Measurements from ENCODE around the gene MCAT. TPM values are rescaled to one million over a fixed set of nuclear protein-coding genes. Genes with fewer than 3 reads are reported as not detected.

Gene MCAT
- polyA plus RNA-seq, 1 donor (not counting 4 experiments of a cell fraction or from before 2014, with no cell fraction given), result 13.9 TPM

- dilution Hi-C loops (cut with MboI; ENCODE audit: extremely low pct_ligation_motif_present, low sequenced_read_pairs), result no loop called here
- Histone ChIP-seq H3K9ac (ENCODE audit: control insufficient read depth, extremely low read depth, insufficient read depth, low read length) (no peak overlapping the region), H3K9me3 (ENCODE audit: control insufficient read depth, low read depth, low read length) (peaks cover 9% of the 10 kb centered on the region), H3K9me1 (ENCODE audit: control insufficient read depth, extremely low read depth, insufficient read depth, low read length) (no peaks in the 10 kb centered on the region), H4K20me1 (ENCODE audit: control insufficient read depth, extremely low read depth, insufficient read depth, low read length) (no peaks in the 10 kb centered on the region), H3K4me1 (ENCODE audit: control insufficient read depth, extremely low read depth, insufficient read depth, low read length) (peaks cover 24% of the 10 kb centered on the region), H3K4me3 (ENCODE audit: control insufficient read depth in 2 of 3, extremely low read depth in 1 of 3, insufficient read depth in 2 of 3, low read depth in 1 of 3, low read length in 3 of 3) (no peak overlapping the region), H3K79me2 (ENCODE audit: control insufficient read depth, insufficient read depth, low read length) (no peaks in the 10 kb centered on the region), H3K4me2 (ENCODE audit: control insufficient read depth, extremely low read depth, insufficient read depth, low read depth, low read length) (no peak overlapping the region), H3K27ac (ENCODE audit: control insufficient read depth, insufficient read depth, low read length) (no peak overlapping the region), H3K36me3 (ENCODE audit: control insufficient read depth in 2 of 2, extremely low read depth in 1 of 2, insufficient read depth in 2 of 2, low read length in 2 of 2) (no peaks in the 10 kb centered on the region), H3K27me3 (ENCODE audit: control insufficient read depth, extremely low read depth, insufficient read depth, low read length) (no peaks in the 10 kb centered on the region), H2AFZ (ENCODE audit: control insufficient read depth, low read length) (no peak overlapping the region)
- DNase-seq (ENCODE audit: low read depth, low spot score) (no peak), FAIRE-seq (no peak)
- no peak for TF ChIP-seq EZH2 (IDR thresholded peaks at IDR 0.05; ENCODE audit: low read length)
- TF ChIP-seq, protein P1, sequence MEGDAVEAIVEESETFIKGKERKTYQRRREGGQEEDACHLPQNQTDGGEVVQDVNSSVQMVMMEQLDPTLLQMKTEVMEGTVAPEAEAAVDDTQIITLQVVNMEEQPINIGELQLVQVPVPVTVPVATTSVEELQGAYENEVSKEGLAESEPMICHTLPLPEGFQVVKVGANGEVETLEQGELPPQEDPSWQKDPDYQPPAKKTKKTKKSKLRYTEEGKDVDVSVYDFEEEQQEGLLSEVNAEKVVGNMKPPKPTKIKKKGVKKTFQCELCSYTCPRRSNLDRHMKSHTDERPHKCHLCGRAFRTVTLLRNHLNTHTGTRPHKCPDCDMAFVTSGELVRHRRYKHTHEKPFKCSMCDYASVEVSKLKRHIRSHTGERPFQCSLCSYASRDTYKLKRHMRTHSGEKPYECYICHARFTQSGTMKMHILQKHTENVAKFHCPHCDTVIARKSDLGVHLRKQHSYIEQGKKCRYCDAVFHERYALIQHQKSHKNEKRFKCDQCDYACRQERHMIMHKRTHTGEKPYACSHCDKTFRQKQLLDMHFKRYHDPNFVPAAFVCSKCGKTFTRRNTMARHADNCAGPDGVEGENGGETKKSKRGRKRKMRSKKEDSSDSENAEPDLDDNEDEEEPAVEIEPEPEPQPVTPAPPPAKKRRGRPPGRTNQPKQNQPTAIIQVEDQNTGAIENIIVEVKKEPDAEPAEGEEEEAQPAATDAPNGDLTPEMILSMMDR (optimal IDR thresholded peaks at IDR 0.05 in 1 of 3, IDR thresholded peaks at IDR 0.05 in 1 of 3, conservative IDR thresholded peaks at IDR 0.05 in 1 of 3; ENCODE audit: extremely low read depth in 1 of 3, insufficient read depth in 2 of 3, low read length in 3 of 3), result no peak
These were observed 46.8 kb downstream of the MCAT start for GRCh38 chr22:43096420-43096819.

DNA sequence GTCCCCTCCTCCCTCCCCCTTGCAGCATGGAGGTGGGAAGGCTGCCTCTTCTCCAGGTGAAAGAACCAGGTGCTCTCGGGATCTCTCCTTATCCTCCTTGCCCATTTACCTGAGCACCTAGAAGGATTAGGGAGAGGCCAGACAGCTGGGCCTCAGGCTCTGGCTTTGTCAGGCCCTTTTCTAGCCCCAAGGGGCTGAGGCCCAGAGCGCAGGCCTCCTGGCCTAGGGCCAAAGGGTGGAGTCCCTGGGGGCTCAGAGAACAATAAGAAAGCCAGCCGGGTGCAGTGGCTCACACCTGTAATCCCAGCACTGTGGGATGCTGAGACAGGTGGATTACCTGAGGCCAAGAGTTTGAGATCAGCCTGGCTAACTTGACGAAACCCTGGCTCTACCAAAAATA is 48.6 kb downstream of the MCAT start:
- DNase-seq (ENCODE audit: low read depth, low spot score) (no peak), FAIRE-seq (no peak)
- no peaks in the 10 kb centered on the region for H3K36me3 ChIP-seq (ENCODE audit: control insufficient read depth in 2 of 2, extremely low read depth in 1 of 2, insufficient read depth in 2 of 2, low read length in 2 of 2)
- no peak overlapping the region for H3K4me3 ChIP-seq (ENCODE audit: control insufficient read depth in 2 of 3, extremely low read depth in 1 of 3, insufficient read depth in 2 of 3, low read depth in 1 of 3, low read length in 3 of 3)
- no peaks in the 10 kb centered on the region for H3K27me3 ChIP-seq (ENCODE audit: control insufficient read depth, extremely low read depth, insufficient read depth, low read length)
- no peak overlapping the region for H2AFZ ChIP-seq (ENCODE audit: control insufficient read depth, low read length)
- H3K9ac ChIP-seq (ENCODE audit: control insufficient read depth, extremely low read depth, insufficient read depth, low read length), result no peak overlapping the region
- dilution Hi-C loops (cut with MboI; ENCODE audit: extremely low pct_ligation_motif_present, low sequenced_read_pairs), result no loop called here
- no peak overlapping the region for H3K27ac ChIP-seq (ENCODE audit: control insufficient read depth, insufficient read depth, low read length)
- H4K20me1 ChIP-seq (ENCODE audit: control insufficient read depth, extremely low read depth, insufficient read depth, low read length), result no peaks in the 10 kb centered on the region
- H3K79me2 ChIP-seq (ENCODE audit: control insufficient read depth, insufficient read depth, low read length), result no peaks in the 10 kb centered on the region
- H3K9me3 ChIP-seq (ENCODE audit: control insufficient read depth, low read depth, low read length), result peaks cover 9% of the 10 kb centered on the region
- H3K4me2 ChIP-seq (ENCODE audit: control insufficient read depth, extremely low read depth, insufficient read depth, low read depth, low read length), result no peak overlapping the region
- peaks cover 19% of the 10 kb centered on the region for H3K4me1 ChIP-seq (ENCODE audit: control insufficient read depth, extremely low read depth, insufficient read depth, low read length)
- H3K9me1 ChIP-seq (ENCODE audit: control insufficient read depth, extremely low read depth, insufficient read depth, low read length), result no peaks in the 10 kb centered on the region
- TF ChIP-seq, protein P1 (optimal IDR thresholded peaks at IDR 0.05 in 1 of 3, IDR thresholded peaks at IDR 0.05 in 1 of 3, conservative IDR thresholded peaks at IDR 0.05 in 1 of 3; ENCODE audit: extremely low read depth in 1 of 3, insufficient read depth in 2 of 3, low read length in 3 of 3), result no peak
- no peak for TF ChIP-seq EZH2 (IDR thresholded peaks at IDR 0.05; ENCODE audit: low read length)
